A673 (cell line): ENCODE measurements around the gene THADA.

Experiments used
- CTCF ChIP-seq: fragments of 300-800, 200-600 bp; sonication (generic); conservative IDR thresholded peaks from 2 replicates; pipeline ENCODE4 v1.5.1; 2017; ENCODE audit warnings: low read depth, mild to moderate bottlenecking, antibody characterized with exemption, low read length, moderate library complexity, mixed read lengths
- EZH2 ChIP-seq: fragments of 200-600 bp; sonication (generic); IDR thresholded peaks from 2 replicates; pipeline ENCODE4 v1.6.1; 2017; ENCODE audit warnings: borderline replicate concordance, low read depth, mild to moderate bottlenecking, mixed read lengths, antibody characterized with exemption, low read length; ENCODE audit not compliant: poor library complexity, severe bottlenecking

- TF ChIP-seq CTCF (no peak), EZH2 (no peak)
Measured at GRCh38 chr2:43298500-43298899, 297.3 kb downstream of the THADA start.
